AG04450 (cell line): ENCODE measurements around the gene FBN1. TPM values are rescaled to one million over a fixed set of nuclear protein-coding genes. Genes with fewer than 3 reads are reported as not detected.

Experiments
- CTCF ChIA-PET: fragments of 300-600, 350-600 bp; formaldehyde crosslinking; extraction: SDS; loops from one replicate; lab custom pipeline; 2022; ENCODE audit warnings: antibody characterized with exemption, inconsistent platforms; lab: Charles Lee
- POLR2A ChIA-PET: fragments of 350-600 bp; formaldehyde crosslinking; extraction: SDS; loops from one replicate; lab custom pipeline; 2021; ENCODE audit warnings: antibody characterized with exemption, inconsistent platforms; lab: Yijun Ruan, JAX
- DNase-seq: peaks from one replicate; pipeline ENCODE4 v3.0.0-alpha.2; 2011; ENCODE audit warnings: low read depth, low spot score
- H3K27ac ChIP-seq: one replicate; pipeline ENCODE4 v1.5.1; 2012; ENCODE audit warnings: low read depth, low read length, control low read depth
- H3K27me3 ChIP-seq: one replicate; pipeline ENCODE4 v1.6.0; 2012; ENCODE audit warnings: low read length; ENCODE audit not compliant: control insufficient read depth, insufficient read depth
- H3K4me3 ChIP-seq: 2 replicates; pipeline ENCODE4 v1.5.1; 2011; ENCODE audit warnings: mild to moderate bottlenecking, low read depth, low read length, control low read depth
- H3K9me3 ChIP-seq: 2 replicates; pipeline ENCODE4 v1.5.1; 2012; ENCODE audit warnings: low read length; ENCODE audit not compliant: control insufficient read depth, insufficient read depth
- polyA plus RNA-seq: library from polyadenylated mRNA; depleted of rRNA; stranded (reverse); fragments of >200 nt; gene quantifications from 2 replicates; pipeline ENCODE4 v1.2.3, GENCODE V29; 2011
- TF ChIP-seq, protein P1 (sequence below): IDR thresholded peaks from 2 replicates; pipeline ENCODE4 v1.5.1; 2011; ENCODE audit warnings: low read depth, low read length, control low read depth, inconsistent platforms

Gene FBN1
- polyA plus RNA-seq, 1 experiment = 530 TPM

DNA sequence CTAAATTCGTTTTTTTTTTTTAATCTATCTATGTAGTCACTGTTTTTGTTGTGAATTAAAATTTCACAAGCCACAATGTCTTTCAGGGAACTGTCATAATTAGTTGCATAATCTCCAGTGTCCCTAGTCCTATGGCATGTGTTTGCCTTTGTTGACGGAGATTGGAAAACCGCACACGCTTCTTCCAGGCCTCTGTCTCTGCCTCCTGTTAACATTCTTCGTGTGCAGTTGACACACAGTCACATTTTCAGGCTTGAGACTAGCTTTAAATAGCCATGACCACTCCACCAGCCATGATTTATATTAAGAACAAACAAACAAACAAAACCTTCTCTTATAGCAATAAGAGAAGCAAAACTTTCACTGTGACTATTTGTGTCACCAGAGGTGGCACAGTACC is 174.4 kb downstream of the FBN1 start:
- TF ChIP-seq, protein P1, sequence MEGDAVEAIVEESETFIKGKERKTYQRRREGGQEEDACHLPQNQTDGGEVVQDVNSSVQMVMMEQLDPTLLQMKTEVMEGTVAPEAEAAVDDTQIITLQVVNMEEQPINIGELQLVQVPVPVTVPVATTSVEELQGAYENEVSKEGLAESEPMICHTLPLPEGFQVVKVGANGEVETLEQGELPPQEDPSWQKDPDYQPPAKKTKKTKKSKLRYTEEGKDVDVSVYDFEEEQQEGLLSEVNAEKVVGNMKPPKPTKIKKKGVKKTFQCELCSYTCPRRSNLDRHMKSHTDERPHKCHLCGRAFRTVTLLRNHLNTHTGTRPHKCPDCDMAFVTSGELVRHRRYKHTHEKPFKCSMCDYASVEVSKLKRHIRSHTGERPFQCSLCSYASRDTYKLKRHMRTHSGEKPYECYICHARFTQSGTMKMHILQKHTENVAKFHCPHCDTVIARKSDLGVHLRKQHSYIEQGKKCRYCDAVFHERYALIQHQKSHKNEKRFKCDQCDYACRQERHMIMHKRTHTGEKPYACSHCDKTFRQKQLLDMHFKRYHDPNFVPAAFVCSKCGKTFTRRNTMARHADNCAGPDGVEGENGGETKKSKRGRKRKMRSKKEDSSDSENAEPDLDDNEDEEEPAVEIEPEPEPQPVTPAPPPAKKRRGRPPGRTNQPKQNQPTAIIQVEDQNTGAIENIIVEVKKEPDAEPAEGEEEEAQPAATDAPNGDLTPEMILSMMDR = no peak
- no peak overlapping the region for H3K4me3 ChIP-seq
- CTCF ChIA-PET = no interaction called here
- H3K9me3 ChIP-seq = no peaks in the 10 kb centered on the region
- POLR2A ChIA-PET = no interaction called here
- H3K27me3 ChIP-seq = no peaks in the 10 kb centered on the region
- no peak overlapping the region for H3K27ac ChIP-seq
- no peak for DNase-seq

DNA sequence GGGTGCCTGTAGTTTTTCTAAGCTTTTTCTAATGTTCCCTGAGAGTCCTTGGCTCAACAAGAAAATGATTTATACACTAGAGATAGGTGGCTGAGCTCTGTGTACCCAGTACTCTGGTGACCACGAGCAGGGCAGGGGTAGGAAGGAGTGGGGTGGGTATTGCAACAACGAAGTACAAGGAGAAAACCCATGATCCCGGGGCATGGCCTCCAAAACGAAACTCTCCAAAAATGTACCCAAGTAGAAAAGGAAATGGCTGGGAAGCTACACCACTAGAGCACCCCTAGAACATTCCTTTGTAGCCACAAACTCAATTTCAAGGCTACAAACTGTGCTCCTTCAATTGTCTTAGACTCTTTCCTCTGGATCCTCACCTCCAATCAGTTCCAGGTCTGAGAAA is 175.4 kb downstream of the FBN1 start:
- DNase-seq = no peak
- TF ChIP-seq, protein P1 = no peak
- CTCF ChIA-PET = no interaction called here

DNA sequence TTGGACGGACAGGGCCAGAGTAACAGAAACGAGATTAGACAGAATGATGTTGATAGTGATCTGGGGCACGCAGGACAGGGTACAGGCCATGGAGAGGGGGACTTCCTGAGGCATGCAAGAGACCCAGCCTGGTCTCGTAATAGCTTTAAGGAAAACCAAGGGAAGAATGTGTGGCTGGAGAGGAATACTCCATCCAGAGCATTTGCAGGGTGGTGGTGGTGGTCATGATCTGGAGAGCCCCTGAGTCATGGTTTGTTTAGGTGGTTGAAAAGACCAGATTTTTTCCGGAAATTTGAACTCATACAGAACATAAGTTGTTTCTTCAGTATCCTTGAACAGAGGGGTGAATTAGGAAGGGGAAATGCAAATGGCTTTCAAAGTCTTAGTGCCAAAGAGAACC is 175.8 kb downstream of the FBN1 start:
- ChIA-PET CTCF (no interaction called here), POLR2A (no interaction called here)
- TF ChIP-seq, protein P1 = no peak
- Histone ChIP-seq H3K27ac (no peak overlapping the region), H3K9me3 (no peaks in the 10 kb centered on the region), H3K4me3 (no peak overlapping the region), H3K27me3 (no peaks in the 10 kb centered on the region)
- no peak for DNase-seq

More for the DNA sequence above, 175.4 kb downstream of the FBN1 start:
- H3K9me3 ChIP-seq = no peaks in the 10 kb centered on the region
- H3K4me3 ChIP-seq = no peak overlapping the region
- POLR2A ChIA-PET = no interaction called here
- no peak overlapping the region for H3K27ac ChIP-seq
- no peaks in the 10 kb centered on the region for H3K27me3 ChIP-seq

DNA sequence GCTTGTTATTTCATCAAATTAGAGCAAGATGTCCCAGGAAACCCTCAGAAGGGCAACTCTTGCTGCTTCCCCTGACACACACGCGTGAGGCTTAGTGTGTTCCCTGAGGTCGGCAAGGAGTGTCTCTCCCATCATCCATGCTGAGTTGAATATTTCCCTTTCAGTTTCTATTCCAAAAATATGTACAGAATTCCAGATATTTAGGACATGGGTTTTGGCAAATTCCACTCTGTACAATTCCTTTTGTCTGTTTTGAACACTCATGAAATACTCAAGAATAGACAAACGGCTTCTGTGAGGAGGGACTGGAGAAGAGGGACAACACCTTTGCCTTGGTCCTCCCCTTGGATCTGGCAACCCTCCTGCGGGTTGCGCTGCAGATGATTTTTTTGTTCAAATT is 176.2 kb downstream of the FBN1 start:
- Histone ChIP-seq H3K27me3 (no peaks in the 10 kb centered on the region), H3K27ac (no peak overlapping the region), H3K4me3 (no peak overlapping the region), H3K9me3 (no peaks in the 10 kb centered on the region)
- DNase-seq = no peak
- TF ChIP-seq, protein P1 = no peak
- POLR2A ChIA-PET = no interaction called here
- CTCF ChIA-PET = no interaction called here

DNA sequence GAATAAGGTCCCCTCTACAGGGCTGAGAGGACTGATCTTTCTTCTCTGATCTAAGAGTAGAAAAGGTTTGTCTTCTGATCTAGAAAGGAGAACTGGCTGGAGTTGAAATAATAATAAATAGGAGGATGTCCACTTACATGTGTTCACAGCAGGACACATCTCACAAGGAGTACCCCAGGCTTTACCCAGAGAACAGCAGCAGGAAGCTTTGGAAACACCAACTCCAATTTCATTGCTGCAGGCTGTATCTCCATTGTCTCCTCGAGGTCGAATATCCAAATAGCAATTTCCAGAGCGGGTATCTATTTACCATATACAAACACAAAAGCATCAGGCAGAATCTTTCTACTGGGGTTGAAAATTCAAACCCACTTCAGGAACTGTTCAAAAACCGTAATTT is 177.7 kb downstream of the FBN1 start:
- ChIA-PET POLR2A (no interaction called here), CTCF (no interaction called here)
- Histone ChIP-seq H3K27ac (no peak overlapping the region), H3K9me3 (no peaks in the 10 kb centered on the region), H3K4me3 (no peak overlapping the region), H3K27me3 (no peaks in the 10 kb centered on the region)
- DNase-seq = no peak
- TF ChIP-seq, protein P1 = no peak
